ENCODE data around the gene CR1. TPM values are rescaled to one million over a fixed set of nuclear protein-coding genes. Genes with fewer than 3 reads are reported as not detected.

The CR1 gene
- total RNA-seq, 4 donors from 2014 or later, result 0.56 to 1.0 (median 0.66) TPM

DNA sequence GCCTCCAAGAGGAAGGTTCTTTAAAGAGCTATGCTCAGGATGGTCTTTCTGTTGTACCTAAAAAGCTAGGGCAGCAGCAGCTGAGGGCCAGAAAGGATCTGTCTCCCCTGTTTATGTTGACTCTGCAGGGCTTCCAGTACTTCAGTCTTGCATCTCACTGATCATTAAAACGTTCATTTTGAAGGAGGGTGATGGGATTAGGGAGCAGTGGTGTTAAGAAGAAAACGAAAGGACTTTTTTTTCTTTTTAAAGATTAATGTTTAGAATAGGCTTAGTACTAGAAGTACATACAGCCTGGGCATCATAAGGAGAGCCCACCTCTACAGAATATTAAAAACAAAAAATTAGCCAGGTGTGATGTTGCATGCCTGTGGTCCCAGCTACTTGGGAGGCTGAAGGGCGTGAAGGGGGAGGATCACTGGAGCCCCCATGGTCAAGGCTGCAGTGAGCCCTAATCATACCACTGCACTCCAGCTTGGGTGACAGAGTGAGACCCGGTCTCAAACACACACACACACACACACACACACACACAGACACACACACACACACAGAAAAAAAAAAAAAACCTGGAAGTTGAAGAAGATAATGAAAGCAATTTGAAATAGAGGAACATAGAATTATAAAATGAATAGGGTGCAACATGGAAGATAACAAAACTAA, 151.8 kb downstream of the CR1 start:
- 60% methylated on average over 4 of the region's 4 CpGs for WGBS
- TF ChIP-seq, protein P1, sequence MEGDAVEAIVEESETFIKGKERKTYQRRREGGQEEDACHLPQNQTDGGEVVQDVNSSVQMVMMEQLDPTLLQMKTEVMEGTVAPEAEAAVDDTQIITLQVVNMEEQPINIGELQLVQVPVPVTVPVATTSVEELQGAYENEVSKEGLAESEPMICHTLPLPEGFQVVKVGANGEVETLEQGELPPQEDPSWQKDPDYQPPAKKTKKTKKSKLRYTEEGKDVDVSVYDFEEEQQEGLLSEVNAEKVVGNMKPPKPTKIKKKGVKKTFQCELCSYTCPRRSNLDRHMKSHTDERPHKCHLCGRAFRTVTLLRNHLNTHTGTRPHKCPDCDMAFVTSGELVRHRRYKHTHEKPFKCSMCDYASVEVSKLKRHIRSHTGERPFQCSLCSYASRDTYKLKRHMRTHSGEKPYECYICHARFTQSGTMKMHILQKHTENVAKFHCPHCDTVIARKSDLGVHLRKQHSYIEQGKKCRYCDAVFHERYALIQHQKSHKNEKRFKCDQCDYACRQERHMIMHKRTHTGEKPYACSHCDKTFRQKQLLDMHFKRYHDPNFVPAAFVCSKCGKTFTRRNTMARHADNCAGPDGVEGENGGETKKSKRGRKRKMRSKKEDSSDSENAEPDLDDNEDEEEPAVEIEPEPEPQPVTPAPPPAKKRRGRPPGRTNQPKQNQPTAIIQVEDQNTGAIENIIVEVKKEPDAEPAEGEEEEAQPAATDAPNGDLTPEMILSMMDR (IDR thresholded peaks at IDR 0.05), result no peak
- no peak for TF ChIP-seq POLR2AphosphoS5 (IDR thresholded peaks at IDR 0.05)
- TF ChIP-seq EP300 (IDR thresholded peaks at IDR 0.05), result no peak
- TF ChIP-seq POLR2A (IDR thresholded peaks at IDR 0.05), result no peak

DNA sequence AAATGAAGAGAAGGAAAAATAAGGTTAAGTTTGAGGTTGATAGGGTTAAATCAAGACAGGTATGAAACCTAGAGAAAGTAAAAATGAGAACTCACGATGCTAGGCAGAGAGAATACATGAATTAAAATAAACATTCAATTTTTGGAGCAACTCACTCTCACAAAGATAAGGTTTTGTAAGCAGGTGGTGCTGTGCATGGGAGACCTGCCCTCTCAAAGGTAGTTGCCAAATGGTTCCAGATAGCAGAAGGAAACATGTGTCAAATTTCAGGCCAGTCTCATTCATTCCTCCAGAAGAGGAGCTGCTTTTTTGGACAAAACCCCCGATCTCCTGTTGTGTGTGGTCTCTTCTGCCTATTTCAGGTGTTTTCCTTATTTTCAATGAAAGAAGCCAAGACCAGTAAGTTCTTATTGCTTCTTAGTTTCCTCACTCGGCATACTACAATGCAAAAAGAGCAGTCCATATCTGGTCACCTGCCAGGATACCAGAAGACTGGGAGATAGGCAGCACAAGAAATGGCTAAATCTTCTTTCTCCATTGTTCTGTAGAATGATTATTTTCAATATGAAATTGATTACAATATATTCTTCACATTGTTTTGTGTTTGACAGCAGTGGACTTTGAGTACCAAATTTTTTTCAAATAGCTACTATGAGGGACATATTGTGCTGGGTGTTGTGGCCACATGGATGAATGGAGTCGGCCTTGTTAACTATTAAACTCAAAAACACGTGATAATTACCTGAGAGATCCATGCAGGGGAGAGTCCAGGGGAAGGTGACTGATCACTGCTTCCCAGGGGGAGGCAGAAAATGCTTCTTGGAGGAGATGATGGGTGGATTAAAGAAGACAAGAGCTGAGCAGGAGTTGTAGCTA, 152.6 kb downstream of the CR1 start:
- 70% methylated on average over 5 of the region's 5 CpGs for WGBS
- H3K4me3 ChIP-seq, result no peak overlapping the region
- no peak for DNase-seq (ENCODE audit: low spot score in 2 of 2)
- no peaks in the 10 kb centered on the region for H3K9me3 ChIP-seq
- no peak for TF ChIP-seq EP300 (IDR thresholded peaks at IDR 0.05)
- H3K27me3 ChIP-seq, result no peaks in the 10 kb centered on the region
- H3K36me3 ChIP-seq, result no peaks in the 10 kb centered on the region
- peaks cover 7% of the 10 kb centered on the region for H3K4me1 ChIP-seq
- no peak overlapping the region for H3K27ac ChIP-seq

More for the DNA sequence above, 151.8 kb downstream of the CR1 start:
- Histone ChIP-seq H3K9me3 (no peaks in the 10 kb centered on the region), H3K4me3 (no peak overlapping the region), H3K27me3 (no peaks in the 10 kb centered on the region), H3K4me1 (peaks cover 7% of the 10 kb centered on the region), H3K27ac (no peak overlapping the region), H3K36me3 (no peaks in the 10 kb centered on the region)
- DNase-seq (ENCODE audit: low spot score in 2 of 2), result no peak

DNA sequence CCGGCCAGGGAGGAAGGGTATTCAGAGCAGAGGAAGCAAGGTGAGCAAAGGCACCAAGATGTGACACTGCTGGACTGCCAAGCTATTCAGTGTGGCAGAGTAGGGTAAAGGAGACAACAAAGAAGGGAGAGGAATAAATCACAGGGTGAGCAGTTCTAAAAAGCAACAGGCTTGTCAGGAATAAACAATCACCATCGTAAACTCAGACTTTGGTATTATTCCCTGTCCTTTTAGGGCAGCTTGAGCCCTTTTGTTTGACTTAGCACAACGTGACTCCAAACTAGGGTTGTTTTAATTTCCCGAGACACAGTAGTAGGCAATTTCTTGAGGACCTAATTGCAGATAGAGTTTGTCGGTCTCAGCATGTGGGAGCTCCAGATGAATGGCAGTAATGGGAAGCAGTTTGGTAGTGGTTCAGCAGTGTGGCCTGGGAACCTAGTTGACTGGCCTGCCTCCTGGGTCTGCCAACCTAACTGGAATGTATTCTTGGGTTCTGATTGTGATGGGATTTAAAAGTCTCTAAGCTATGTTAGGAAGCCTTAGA, 153.3 kb downstream of the CR1 start:
- DNase-seq (ENCODE audit: low spot score in 2 of 2), result no peak
- H3K4me1 ChIP-seq, result peaks cover 6% of the 10 kb centered on the region
- no peaks in the 10 kb centered on the region for H3K9me3 ChIP-seq
- 74% methylated on average over 5 of the region's 5 CpGs for WGBS
- H3K27ac ChIP-seq, result no peak overlapping the region
- no peak for TF ChIP-seq POLR2A (IDR thresholded peaks at IDR 0.05)
- no peak for TF ChIP-seq POLR2AphosphoS5 (IDR thresholded peaks at IDR 0.05)
- TF ChIP-seq, protein P1 (IDR thresholded peaks at IDR 0.05), result no peak
- TF ChIP-seq EP300 (IDR thresholded peaks at IDR 0.05), result no peak
- no peaks in the 10 kb centered on the region for H3K36me3 ChIP-seq
- no peaks in the 10 kb centered on the region for H3K27me3 ChIP-seq
- H3K4me3 ChIP-seq, result no peak overlapping the region

DNA sequence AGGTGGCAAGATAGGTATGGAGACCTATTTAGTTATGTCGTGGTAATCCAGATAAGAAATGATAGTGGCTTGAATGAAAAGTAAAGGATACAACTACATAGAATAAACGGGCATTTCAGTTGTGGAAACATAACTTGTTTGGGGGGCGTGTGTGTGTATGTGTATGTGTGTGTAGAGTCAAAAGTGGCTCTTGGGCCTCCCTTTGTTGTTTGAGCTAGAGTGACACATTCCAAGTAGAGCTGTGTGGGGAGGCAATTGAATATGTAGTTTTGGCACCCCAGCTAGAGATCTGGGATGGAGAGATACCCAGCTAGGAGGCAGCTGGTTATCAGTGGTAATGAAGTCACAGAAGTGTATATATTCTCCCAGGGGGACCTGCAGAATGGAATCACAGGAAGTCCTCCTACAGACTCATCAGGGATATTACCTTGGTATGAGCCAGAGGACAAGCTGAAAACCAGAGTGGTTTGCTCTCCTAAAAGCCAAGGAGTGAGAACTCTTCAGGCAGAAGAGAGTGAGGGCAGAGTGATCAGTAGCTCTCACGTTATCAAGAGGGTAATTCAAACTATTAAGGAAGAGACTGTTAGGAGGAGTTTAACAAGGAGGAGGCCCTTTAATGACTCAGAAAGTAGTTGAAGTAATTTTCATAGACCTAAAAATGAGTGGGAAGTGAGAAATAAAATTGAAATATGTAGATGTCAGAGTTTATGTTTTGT, 154.1 kb downstream of the CR1 start:
- H3K27ac ChIP-seq, result no peak overlapping the region
- H3K9me3 ChIP-seq, result no peaks in the 10 kb centered on the region
- no peak for TF ChIP-seq EP300 (IDR thresholded peaks at IDR 0.05)
- TF ChIP-seq, protein P1 (IDR thresholded peaks at IDR 0.05), result no peak
- no peak for TF ChIP-seq POLR2AphosphoS5 (IDR thresholded peaks at IDR 0.05)
- no peak for TF ChIP-seq POLR2A (IDR thresholded peaks at IDR 0.05)
- no peaks in the 10 kb centered on the region for H3K27me3 ChIP-seq
- H3K4me1 ChIP-seq, result no peaks in the 10 kb centered on the region
- WGBS, result 82% methylated on average over 4 of the region's 4 CpGs
- DNase-seq (ENCODE audit: low spot score in 2 of 2), result no peak
- H3K4me3 ChIP-seq, result no peak overlapping the region
- no peaks in the 10 kb centered on the region for H3K36me3 ChIP-seq

DNA sequence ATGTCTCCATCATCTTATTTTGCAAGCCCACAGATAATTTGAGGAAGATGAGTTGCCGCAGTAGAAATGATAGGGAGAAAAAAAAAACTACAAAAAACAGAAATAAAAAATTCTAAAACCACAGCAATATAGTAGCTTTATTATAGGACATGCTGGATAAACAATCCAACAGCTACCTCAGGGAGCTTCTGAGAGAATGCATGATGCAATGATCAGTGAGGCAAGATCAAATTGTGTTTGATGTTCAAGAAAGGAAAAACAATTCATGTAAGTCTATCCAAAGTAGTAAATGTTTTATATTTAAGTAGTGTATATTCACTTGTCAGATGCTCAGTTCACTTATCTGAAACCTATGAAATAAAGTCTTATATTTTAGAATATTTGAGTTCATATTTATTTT, 155.6 kb downstream of the CR1 start:
- TF ChIP-seq, protein P1 (IDR thresholded peaks at IDR 0.05), result no peak
- TF ChIP-seq EP300 (IDR thresholded peaks at IDR 0.05) (no peak), POLR2AphosphoS5 (IDR thresholded peaks at IDR 0.05) (no peak), POLR2A (IDR thresholded peaks at IDR 0.05) (no peak)
- no peaks in the 10 kb centered on the region for H3K9me3 ChIP-seq
- no peaks in the 10 kb centered on the region for H3K4me1 ChIP-seq
- no peak overlapping the region for H3K4me3 ChIP-seq
- no peak overlapping the region for H3K27ac ChIP-seq
- no peaks in the 10 kb centered on the region for H3K36me3 ChIP-seq
- H3K27me3 ChIP-seq, result no peaks in the 10 kb centered on the region
- no peak for DNase-seq (ENCODE audit: low spot score in 2 of 2)
- 94% methylated on average over 1 of the region's 1 CpG for WGBS
